ENCODE measurements around the gene CD74. TPM values are rescaled to one million over a fixed set of nuclear protein-coding genes. Genes with fewer than 3 reads are reported as not detected.

CD74 gene
- total and polyA plus RNA-seq, 2 of the 8 experiments (the other 6 are each of a cell fraction or from before 2014, with no cell fraction given) = 45.9 to 61.0 TPM

GRCh38 chr5:150392680-150393079 is 20.0 kb downstream of the CD74 start:
- DNase-seq (ENCODE audit: low read depth in 1 of 2, low spot score in 2 of 2) (no peak), FAIRE-seq (no peak)
- H3K4me1 ChIP-seq (replicated peaks in 1 of 4; ENCODE audit: control insufficient read depth in 3 of 4, insufficient read depth in 4 of 4, low read length in 3 of 4) = no peaks in the 10 kb centered on the region
- H2AK5ac ChIP-seq (ENCODE audit: low read depth, low read length) = no peak overlapping the region
- WGBS, 2 experiments (ENCODE audit: extremely low coverage in 1 of 2, insufficient coverage in 1 of 2, insufficient read length in 1 of 2, insufficient replicate concordance in 2 of 2, low coverage in 1 of 2, low lambda C conversion rate in 2 of 2, missing lambda C conversion rate in 1 of 2) = 92% methylated on average over 7 of the region's 7 CpGs; no CpG with 5 or more reads in 1 of the 2 experiments
- no peak overlapping the region for H3K27ac ChIP-seq (ENCODE audit: low read depth, low read length)
- H3K4ac ChIP-seq (replicated peaks; ENCODE audit: insufficient read length, low read depth, low read length) = no peak overlapping the region
- no peak overlapping the region for H2BK5ac ChIP-seq (ENCODE audit: low read depth, low read length)
- no peak overlapping the region for H4K91ac ChIP-seq (replicated peaks; ENCODE audit: insufficient read length, low read length)
- H4K8ac ChIP-seq (ENCODE audit: extremely low read depth, insufficient read depth, low read length) = no peak overlapping the region
- no peak overlapping the region for H2AFZ ChIP-seq (ENCODE audit: low read length)
- H3K4me2 ChIP-seq (ENCODE audit: insufficient read depth in 1 of 2, low read depth in 2 of 2, low read length in 2 of 2) = no peak overlapping the region
- CTCF ChIA-PET (ENCODE audit: partially characterized antibody) = interaction anchor here (0.7 to 16.9 kb wide), 2 partner anchors 11 to 66 kb away, joined by 3 to 274 read pairs; no protein-coding TSS in a partner anchor
- no peak overlapping the region for H2BK15ac ChIP-seq (ENCODE audit: low read length)
- H2BK120ac ChIP-seq (replicated peaks; ENCODE audit: low read depth, low read length) = no peak overlapping the region
- H3K79me2 ChIP-seq (ENCODE audit: control insufficient read depth in 1 of 2, insufficient read depth in 2 of 2, low read length in 2 of 2) = no peaks in the 10 kb centered on the region
- H3K27me3 ChIP-seq (replicated peaks in 1 of 4; ENCODE audit: control insufficient read depth in 3 of 4, extremely low read depth in 1 of 4, insufficient read depth in 3 of 4, low read length in 3 of 4) = no peaks in the 10 kb centered on the region
- no peak overlapping the region for H2BK20ac ChIP-seq (ENCODE audit: low read length)
- H3K23ac ChIP-seq (ENCODE audit: insufficient read length) = no peak overlapping the region
- no peak overlapping the region for H3K56ac ChIP-seq (replicated peaks; ENCODE audit: insufficient read length, low read depth, low read length)
- no peak overlapping the region for H3K18ac ChIP-seq (ENCODE audit: extremely low read depth, low read length)
- no peak overlapping the region for H3K14ac ChIP-seq (ENCODE audit: insufficient read length)
- no peak overlapping the region for H3K4me3 ChIP-seq (ENCODE audit: extremely low read depth in 1 of 4, insufficient read depth in 2 of 4, low read depth in 3 of 4, low read length in 4 of 4)
- H3K79me1 ChIP-seq (ENCODE audit: low read depth, low read length) = no peaks in the 10 kb centered on the region
- TF ChIP-seq CHD2 (IDR thresholded peaks at IDR 0.05; ENCODE audit: low read length) (no peak), SIX5 (IDR thresholded peaks at IDR 0.05; ENCODE audit: low read depth, low read length) (no peak), YY1 (IDR thresholded peaks at IDR 0.05; ENCODE audit: low read depth, low read length) (no peak), BCL11A (IDR thresholded peaks at IDR 0.05; ENCODE audit: low read depth in 2 of 2, low read length in 2 of 2) (no peak), FOSL1 (IDR thresholded peaks at IDR 0.05; ENCODE audit: insufficient read depth, low read depth, low read length) (no peak)
- POLR2A ChIA-PET (ENCODE audit: partially characterized antibody) = interaction anchor here (0.6 to 19.1 kb wide), 4 partner anchors 9 to 32 kb away, joined by 3 to 455 read pairs (median 10); partner anchors contain the start of gene TCOF1
- no peak overlapping the region for H2BK12ac ChIP-seq (ENCODE audit: low read depth, low read length)
- peaks cover 0 to 3% of the 10 kb centered on the region in 2 experiments for H4K20me1 ChIP-seq (replicated peaks in 1 of 2; ENCODE audit: control insufficient read depth in 1 of 2, insufficient read depth in 2 of 2, low read length in 2 of 2)
- H3K9ac ChIP-seq (replicated peaks in 1 of 4; ENCODE audit: extremely low read depth in 1 of 4, low read depth in 3 of 4, low read length in 3 of 4) = no peak overlapping the region
- no peak overlapping the region for H4K5ac ChIP-seq (ENCODE audit: insufficient read length, low read depth, low read length)
- H3K9me3 ChIP-seq (ENCODE audit: insufficient read depth in 2 of 2, low read depth in 1 of 2, low read length in 1 of 2) = no peaks in the 10 kb centered on the region
- H3K36me3 ChIP-seq (ENCODE audit: control insufficient read depth in 2 of 4, insufficient read depth in 4 of 4, low read length in 3 of 4) = peaks cover 64 to 94% (median 91%) of the 10 kb centered on the region in 4 experiments
- H3K23me2 ChIP-seq (ENCODE audit: low read depth, low read length) = no peaks in the 10 kb centered on the region
